DMS53 (cell line): Measurements from ENCODE around the gene GPN1.
"Not testable (repeated sequence)": the region's sequence is repeated elsewhere in the genome, so short reads cannot be mapped to it uniquely, and the experiment has no call there.

ENCODE experiments used
- DNase-seq: peaks from one replicate; lab custom pipeline; 2025; lab: John Stamatoyannopoulos, UW

The GPN1 gene

DNA sequence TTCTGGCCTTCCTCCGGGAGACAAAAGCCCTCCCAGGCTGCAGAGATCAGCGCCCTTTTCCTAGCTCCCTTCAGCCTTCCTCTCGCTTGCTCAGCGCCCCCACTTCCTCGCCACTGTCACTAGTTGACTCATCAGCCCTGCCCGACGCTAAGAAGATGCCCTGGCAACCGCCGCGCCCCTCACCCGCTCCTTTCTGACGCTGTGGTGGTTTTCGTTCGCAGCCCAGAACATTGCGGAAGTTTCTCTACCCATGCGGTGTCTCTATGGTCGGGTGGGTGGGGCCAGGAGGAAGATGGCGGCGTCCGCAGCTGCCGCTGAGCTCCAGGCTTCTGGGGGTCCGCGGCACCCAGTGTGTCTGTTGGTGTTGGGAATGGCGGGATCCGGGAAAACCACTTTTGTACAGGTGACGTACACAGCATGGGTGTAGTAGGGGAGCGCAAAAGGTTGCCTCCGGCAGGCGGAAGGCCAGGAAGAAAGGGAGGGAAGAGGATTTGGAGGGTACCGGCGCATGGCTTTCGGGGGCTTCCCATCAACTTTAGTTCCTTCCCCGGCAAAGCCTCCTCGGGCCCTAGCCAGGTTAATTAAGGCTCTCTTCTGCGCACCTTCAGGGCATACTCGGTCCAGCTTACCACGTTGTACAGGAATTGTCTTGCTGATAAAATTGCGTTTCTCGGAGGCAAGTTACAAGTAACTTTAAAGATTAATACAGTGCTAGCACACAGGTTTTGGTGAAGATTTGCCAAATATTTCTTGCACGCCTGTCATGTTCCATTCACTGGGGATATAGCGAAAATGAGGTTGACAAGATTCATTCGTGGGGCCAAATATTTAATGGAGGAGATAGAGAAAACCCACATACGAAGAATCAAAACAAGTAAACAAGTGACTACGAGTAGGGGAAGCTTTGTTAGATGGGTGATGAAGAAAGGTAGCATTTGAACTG lies at the start of gene GPN1, which contains the start of gene CCDC121:
Gene GPN1 (plus strand): TSS at position 284 of the 943 bp plus-strand sequence. CDS start 9 bp downstream, at position 293.
Gene CCDC121 (minus strand): TSS at position 246 of the 943 bp plus-strand sequence. CDS start 1,213 bp downstream, outside the sequence.
- DNase-seq, result peak; percentile 86

DNA sequence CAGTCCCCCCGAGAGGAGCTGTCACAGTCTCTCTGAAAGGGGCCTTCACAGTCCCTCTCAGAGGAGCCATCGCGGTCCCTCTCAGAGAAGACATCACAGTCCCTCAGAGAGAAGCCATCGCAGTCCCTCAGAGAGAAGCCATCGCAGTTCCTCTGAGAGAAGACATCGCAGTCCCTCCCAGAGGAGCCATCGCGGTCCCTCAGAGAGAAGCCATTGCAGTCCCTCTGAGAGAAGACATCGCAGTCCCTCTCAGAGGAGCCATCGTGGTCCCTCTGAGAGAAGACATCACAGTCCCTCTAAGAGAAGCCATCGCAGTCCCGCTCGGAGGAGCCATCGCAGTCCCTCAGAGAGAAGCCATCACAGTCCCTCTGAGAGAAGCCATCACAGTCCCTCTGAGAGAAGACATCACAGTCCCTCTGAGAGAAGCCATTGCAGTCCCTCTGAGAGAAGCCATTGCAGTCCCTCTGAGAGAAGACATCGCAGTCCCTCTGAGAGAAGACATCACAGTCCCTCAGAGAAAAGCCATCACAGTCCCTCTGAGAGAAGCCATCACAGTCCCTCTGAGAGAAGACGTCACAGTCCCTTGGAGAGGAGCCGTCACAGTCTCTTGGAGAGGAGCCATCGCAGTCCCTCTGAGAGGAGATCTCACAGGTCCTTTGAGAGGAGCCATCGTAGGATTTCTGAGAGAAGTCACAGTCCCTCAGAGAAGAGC lies 47.3 kb upstream of the GPN1 start:
- DNase-seq, result no peak

DNA sequence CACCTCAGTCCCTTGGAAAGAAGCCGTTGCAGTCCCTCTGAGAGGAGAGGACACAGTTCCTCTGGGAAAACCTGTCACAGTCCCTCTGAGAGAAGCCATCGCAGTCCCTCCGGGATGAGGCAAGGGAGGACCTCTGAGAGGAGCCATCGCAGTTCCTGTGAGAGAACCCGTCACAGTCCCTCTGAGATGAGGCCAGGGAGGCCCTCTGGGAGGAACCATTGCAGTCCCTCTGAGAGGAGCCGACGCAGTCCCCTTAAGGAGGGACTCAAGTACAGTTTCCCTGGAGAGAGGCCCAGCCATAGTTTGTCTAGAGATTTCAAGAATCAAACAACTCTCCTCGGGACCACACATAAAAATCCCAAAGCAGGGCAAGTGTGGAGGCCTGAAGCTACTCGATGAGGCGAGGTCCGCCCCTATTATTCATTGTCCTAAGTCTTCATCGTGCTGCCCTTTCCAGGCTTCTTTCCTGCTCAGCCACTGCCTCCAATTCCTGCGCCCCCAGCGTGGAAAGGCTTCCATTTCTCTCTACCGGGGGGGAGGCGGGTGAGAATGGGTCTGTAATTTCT lies 46.6 kb upstream of the GPN1 start:
- DNase-seq, result peak; percentile 41

DNA sequence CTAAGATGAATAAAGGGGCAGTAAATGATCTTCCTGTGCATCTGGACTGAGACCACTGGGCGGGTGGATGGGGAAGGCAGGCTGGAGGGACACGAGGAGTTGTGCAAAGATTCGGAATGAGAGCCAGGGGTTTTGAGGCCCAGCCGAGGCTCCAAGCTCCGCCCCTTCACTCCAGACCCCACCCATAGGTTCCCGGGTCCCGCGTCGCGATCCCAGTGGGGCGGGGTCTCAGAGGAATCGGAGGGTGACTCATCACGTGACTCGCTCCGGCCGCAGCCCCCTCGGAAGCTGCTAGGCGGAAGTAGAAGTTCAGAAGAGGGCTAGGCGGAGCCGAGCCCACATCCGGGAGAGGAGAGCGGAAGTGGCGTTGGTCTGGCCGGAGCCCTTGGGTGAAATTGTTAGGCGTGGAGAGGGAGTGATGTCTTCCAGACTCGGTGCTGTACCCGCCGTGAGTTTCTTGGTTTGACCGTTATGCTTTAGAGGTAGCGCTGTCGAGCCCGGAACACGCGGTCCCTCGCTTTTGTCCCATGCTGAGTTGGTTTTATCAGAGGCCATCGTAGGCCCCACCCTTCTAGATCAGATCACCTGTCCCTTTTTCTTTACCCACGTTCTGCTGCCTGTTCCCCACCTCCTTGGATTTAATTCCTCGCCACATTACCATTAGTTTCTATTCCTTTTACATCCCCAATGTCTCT lies 46.0 kb upstream of the GPN1 start, which contains the start of gene ZNF512:
Gene ZNF512 (plus strand): TSS at position 348 of the 695 bp plus-strand sequence. CDS start 71 bp downstream, at position 419.
- peak; percentile 95 for DNase-seq

DNA sequence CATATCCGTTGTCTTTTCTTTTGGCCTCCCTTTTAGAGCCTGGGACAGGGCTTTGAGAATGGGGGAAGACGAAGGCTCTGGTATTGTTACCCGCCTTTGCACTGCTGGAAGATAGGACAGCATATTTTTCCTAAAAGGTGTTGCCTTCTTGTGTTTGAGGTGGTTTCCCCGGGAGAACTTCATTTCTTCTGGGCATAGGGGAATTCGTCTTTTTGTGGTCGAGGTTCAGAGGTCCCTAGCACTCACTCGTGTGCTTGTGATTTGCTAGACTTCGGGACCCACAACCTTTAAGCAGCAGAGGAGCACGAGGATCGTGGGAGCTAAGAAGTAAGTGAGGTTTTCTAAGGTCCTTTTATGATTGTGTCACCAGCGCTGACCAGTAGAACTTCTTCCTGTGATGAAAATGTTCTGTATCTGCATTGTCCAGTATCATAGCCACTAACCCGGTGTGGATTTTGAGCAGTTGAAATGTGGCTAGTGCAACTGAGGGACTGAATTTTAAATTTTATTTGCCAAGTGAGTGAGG lies 45.4 kb upstream of the GPN1 start:
- DNase-seq, result peak; percentile 32

DNA sequence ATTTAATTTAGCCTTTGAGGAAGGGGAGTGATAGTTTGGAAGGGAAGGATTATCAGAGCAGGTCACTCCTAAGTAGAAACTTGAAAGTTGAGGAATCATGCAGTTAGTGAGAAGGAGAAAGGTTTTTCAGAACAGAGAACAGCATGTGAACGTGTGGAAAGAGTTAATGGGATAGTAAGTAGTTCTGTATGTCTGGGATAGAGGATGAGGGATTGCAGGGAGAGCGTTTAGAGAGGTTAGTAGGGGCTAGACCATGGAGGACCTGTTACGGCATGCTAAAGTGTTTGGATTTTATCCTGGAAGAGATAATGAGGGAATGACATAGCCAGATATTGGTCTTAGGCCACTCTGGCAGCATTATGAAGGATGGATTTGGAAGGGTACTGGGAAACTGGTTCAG lies 44.3 kb upstream of the GPN1 start:
- no peak for DNase-seq

DNA sequence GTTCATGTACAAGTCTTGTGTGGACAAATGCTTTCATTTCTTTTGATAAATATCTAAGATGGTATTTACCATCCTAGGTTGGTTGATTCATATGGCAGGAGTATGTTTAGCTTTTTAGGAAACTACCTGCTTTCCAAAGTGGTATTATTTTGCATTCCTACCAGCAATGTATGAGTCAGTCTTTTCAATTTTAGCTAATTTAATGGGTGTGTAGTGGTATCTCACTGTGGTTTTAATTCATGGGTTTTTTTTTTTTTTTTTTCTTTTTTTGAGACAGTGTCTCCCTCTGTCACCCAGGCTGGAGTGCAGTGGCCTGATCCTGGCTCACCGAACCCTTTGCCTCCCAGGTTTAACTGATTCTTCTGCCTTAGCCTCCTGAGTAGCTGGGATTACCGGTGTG lies 41.8 kb upstream of the GPN1 start:
- DNase-seq, result no peak

DNA sequence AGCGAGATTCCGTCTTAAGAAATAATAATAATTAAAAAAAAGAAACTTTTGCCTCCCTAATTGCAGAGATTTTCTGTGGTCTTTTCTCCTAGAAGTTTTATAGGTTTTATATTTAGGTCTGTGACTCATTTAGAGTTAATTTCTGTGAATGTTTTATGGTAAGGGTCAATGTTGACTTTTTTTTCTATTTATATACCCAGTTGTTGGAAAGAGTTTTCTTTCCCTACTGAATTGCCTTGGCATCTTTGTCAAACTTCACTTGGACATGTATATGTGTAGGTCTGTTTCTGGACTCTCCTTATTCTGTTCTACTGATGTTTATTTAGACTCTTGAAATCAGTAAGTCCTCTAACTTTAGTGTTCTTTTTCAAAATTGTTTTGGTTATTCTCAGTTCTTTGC lies 40.5 kb upstream of the GPN1 start:
- DNase-seq, result no peak

DNA sequence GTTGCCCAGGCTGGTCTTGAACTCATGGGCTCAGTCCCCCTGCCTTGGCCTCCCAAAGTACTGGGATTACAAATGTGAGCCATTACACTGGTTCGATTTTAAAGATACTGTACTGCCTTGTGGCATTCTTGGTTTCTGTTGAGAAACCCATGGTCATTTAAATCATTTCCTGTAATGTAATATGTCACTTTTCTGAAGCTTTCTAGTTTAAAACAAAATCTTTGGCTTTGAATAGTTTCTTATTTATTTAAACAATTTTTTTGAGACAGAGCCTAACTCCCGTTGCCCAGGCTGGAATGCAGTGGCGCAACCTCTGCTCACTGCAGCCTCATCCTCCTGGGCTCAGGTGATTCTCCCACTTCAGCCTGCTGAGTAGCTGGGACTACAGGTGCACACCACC lies 37.1 kb upstream of the GPN1 start:
- DNase-seq, result no peak

DNA sequence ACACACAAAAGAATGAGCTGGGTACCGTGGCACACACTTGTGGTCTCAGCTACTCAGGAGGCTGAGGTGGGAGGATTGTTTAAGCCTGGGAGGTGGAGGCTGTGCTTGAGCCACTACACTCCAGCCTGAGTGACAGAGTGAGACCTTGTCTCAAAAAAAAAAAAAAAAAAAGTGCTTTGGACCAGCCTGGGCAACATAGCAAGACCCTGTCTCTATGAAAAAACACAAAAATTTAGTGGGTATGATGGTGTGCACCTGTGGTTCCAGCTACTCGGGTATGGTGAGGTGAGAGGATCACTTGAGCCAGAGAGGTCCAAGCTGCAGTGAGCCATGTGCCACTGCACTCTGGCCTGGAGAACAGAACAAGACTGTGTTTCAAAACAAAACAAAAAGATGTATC lies 35.6 kb upstream of the GPN1 start:
- DNase-seq, result no peak

DNA sequence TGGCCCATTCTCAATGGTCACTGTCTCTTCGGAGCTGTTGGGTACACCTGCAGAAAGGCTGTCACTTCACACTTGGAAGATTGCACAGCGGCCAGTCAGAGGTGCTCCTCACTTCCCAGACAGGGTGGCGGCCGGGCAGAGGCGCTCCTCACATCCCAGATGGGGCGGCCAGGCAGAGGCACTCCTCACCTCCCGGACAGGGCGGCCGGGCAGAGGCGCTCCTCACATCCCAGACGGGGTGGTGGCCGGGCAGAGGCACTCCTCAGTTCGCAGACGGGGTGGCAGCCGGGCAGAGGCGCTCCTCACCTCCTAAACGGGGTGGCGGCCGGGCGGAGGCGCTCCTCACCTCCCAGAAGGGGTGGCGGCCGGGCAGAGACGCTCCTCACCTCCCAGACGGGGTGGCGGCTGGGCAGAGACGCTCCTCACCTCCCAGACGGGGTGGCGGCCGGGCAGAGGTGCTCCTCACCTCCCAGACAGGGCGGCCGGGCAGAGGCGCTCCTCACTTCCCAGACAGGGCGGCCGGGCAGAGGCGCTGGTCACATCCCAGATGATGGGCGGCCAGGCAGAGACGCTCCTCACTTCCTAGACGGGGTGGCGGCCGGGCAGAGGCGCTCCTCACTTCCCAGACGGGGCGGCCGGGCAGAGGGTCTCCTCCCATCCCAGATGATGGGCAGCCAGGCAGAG lies 34.7 kb upstream of the GPN1 start:
- DNase-seq, result not testable (repeated sequence)

DNA sequence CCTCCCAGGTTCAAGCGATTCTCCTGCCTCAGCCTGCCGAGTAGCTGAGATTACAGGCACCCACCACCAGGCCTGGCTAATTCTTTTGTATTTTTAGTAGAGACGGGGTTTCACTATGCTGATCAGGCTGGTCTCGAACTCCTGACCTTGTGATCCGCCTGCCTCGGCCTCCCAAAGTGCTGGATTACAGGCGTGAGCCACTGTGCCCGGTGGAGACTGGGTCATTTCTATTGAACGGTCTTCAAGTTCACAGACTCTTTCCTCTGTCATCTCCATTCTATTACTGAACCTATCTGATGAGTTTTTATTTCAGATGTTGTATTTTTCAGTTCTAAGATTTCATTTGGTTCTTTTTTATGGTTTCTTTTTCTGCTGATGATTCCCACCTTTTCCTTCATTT lies 33.4 kb upstream of the GPN1 start:
- DNase-seq, result not testable (repeated sequence)

DNA sequence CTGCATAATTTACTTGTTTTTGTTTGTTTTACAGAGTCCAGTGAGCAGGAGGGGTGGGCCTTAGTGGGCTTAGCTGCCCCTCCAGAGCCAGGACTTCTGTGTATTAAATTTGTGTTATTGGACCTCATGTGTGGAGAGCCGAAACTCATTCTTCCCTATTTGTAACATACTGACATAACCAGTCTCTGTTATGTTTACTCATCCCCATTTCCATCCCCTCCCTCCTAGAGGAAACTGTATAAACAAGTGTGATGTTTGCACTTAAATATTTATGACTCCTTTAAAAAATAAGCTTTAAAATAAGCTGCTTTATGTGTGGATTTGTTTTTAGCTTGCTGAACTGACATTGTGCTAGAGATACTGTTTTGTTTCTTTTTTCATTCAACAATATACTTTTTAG lies 32.2 kb upstream of the GPN1 start:
- no peak for DNase-seq

DNA sequence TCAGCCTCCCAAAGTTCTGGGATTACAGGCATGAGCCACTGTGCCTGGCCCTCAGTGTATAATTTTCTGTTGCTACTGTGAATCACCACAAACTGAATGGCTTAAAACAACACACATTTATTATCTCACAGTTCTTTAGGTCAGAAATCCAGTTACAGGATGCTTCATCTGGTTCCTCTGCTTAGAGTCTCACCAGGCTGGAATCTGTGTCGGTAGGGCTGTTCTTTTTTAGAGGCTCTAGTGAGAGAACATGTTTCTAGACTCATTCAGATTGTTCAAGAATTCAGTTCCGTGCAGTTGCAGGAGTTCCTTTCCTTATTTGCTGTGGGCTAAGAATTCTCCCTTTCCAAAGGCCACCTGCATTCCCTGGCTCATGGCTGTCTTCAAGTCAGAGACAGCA lies 22.2 kb upstream of the GPN1 start:
- no peak for DNase-seq

DNA sequence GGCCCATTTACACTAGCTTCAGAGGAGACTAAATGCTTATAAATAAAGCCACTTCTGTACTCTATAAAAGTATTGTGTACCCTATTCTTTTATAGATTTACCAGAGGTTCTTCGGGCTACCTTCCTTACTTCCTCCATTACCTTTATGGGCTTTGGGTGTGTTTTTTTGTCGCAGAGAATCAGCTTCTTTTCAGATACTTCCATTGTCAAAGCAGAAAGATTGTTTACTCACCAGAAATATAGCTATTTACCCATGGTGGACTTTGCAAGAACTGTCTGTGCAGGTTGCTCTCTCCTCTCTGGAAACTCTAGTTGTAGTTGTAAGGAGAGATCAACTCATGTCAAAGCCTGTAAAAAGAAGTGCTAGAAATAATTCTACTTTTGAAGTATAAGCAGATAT lies 14.9 kb upstream of the GPN1 start:
- no peak for DNase-seq

DNA sequence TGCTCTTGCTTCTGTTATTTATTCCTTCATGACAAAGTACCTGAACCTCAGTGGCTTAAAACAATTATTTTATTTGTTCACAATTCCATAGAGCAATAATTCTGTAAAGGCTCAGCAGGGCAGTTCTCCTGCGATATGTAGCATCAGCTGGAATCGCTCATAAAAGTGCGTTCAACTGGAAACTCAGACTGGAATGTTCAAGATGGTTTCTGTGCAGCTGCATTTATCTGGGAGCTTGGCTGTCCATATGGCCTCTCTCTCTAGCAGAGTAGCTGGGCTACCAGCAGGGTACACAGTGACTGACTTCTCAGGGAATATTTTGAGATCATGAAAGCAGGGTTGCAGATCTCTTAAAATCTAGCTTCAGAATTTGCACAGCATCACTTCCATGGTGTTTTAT lies 13.5 kb upstream of the GPN1 start:
- no peak for DNase-seq

DNA sequence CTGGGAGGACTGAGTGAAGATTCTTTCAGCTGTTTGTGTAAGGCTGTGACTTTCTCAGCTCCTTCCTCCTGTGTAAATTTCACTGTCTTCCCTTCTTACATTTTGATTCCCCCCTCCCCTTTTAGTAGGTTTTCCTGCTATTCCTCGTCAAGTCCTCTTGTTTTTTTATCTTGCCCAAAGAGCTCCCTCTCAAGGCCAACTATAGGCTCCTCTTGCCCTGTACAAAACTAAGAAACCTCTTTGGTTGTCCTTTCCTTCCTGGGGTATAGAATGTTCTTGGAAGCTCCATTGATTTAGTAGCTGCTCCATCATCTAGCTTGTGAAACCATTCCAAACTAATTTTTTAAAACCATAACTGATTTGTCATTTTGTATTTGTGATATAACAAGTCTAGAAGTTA lies 7.3 kb upstream of the GPN1 start:
- DNase-seq, result no peak

DNA sequence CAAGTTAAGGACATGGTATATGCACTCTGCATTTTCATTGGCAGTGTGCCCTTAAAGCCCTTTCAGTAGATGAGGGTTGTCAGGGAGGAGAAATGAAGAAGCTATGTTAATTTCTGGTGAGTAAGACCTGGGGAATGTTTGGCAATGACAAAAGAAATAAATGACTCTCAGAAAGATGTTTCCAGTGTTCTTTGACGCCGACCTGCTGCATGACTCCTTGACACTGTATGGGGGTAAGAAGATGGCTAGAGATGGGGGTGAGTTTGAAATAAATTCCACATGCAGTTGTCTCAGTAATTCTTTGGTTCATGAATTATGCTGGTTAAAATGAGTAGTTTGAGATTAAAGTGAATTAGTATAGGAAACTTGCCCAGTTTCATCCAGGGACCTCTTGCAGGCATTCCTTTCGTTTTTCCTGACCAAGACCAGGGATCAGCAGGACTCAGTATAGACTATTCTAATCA lies 5.9 kb upstream of the GPN1 start:
- DNase-seq, result no peak

DNA sequence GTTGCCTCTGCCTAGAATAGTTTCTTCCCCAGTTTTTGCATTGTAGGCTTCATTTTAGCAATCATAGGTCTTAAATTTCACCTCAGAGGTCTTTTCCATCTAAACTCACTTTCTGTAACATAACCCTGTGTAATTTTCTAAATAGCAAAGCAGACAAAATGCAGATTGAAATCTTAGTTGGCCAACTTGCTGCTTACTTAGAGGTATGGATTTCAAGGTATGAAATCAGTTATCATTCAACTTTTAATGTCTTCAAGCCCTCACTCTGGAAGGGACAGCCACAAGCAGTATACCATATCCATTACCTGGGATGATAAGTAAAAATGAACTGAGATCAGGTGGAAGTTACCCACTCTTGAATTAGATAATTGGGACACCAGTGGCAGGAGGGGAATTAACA lies 3.9 kb upstream of the GPN1 start:
- DNase-seq, result no peak

DNA sequence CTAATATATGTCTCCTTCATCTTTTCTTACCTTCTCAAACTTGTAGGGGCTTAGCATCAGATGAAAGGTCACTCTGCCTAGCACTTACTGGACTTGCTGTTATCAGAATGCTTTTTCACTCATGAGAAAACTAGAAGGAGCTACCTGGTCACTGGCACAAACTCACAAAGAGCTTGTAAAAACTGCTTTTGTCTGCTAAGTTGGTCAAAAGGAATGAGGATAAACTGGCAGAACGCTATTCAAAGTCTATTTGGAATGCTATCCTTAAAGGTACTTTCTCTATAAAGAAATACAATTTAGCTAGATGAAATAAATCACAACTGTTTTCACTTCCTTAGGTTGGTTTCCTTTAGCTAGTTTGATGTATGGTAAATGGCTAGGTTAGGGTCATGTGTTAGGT lies 2.5 kb upstream of the GPN1 start:
- not testable (repeated sequence) for DNase-seq

DNA sequence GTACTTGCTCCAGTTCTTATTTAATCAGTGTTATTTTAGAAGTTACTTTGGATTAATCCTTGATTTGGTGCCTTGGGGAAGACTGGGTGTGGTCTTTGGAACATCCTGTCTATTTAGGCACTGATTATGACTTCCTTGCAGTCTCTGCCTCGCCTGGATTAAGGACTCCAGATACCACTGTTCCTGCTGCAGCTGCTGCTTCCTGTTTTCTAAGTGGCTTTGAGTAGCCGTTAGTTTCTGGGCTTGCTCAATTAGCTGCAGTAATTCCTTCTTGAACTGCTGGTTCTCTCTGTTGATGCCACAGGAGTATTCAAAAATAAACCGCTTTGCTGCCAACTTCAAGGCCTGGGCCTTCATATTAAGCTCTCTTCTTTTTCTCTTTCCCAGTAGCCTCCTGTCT lies 1.9 kb upstream of the GPN1 start:
- peak; percentile 4 for DNase-seq
